Measurements from ENCODE around the gene RAB8B. TPM values are rescaled to one million over a fixed set of nuclear protein-coding genes. Genes with fewer than 3 reads are reported as not detected.

RAB8B gene
- total RNA-seq, 1 donor from 2014 or later, result 21.5 TPM

DNA sequence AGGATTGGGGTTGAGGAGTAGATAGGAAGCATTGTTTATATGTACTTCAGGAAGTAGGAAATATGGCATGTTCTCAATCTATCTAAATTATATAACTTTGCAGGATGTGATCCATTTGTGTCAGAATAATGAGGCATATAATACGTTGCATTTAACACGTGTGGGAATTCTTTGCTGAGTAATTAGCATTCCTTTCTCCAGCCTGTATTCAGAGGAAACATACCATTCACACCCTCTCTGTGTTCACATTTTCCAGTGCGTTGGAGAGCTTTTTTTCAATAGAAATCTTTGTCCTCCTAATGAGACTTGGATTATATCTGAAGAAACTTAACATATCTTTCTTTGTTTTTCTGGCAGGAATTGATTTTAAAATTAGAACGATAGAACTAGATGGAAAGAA lies 55.0 kb downstream of the RAB8B start:
- Histone ChIP-seq H3K27me3 (ENCODE audit: control insufficient read depth, insufficient read depth, low read length) (no peaks in the 10 kb centered on the region), H3K4me3 (ENCODE audit: low read depth, low read length) (no peak overlapping the region), H3K36me3 (ENCODE audit: control insufficient read depth, insufficient read depth, low read length) (no peaks in the 10 kb centered on the region)
- TF ChIP-seq, protein P1, sequence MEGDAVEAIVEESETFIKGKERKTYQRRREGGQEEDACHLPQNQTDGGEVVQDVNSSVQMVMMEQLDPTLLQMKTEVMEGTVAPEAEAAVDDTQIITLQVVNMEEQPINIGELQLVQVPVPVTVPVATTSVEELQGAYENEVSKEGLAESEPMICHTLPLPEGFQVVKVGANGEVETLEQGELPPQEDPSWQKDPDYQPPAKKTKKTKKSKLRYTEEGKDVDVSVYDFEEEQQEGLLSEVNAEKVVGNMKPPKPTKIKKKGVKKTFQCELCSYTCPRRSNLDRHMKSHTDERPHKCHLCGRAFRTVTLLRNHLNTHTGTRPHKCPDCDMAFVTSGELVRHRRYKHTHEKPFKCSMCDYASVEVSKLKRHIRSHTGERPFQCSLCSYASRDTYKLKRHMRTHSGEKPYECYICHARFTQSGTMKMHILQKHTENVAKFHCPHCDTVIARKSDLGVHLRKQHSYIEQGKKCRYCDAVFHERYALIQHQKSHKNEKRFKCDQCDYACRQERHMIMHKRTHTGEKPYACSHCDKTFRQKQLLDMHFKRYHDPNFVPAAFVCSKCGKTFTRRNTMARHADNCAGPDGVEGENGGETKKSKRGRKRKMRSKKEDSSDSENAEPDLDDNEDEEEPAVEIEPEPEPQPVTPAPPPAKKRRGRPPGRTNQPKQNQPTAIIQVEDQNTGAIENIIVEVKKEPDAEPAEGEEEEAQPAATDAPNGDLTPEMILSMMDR (IDR thresholded peaks at IDR 0.05; ENCODE audit: insufficient read depth, low read length, poor library complexity, severe bottlenecking), result no peak
- DNase-seq (ENCODE audit: low read depth), result no peak

DNA sequence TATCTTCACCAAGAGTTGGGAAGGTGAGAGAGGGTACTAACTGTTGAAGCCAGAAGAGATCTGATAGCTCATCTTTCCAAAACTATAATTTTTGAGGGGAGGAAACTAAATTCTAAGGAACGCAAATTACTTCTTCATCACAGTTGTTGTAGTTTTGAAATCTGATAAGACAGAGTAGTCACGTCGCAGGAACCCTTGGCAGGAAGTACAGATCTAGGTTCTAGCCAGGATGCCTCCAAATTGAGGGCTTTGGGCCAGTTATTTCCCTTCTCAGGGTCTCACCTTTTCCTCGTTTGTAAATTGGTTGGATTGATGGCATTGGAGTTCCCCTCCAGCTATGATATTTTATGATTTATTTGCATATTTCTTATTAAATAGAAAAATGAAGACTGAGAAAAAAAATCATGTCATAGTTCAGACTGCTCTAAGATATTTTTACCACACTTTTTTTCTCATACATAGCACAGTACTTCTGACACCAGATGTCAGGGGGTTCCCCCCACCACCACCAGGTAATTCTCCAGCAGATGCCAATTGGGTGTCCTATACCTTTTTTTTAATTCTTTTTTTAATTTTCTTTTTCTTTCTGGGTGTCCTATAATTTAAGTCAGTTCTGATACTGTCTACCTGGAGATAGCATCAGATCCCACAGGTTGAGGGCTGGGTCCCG lies 55.7 kb downstream of the RAB8B start:
- H3K27me3 ChIP-seq (ENCODE audit: control insufficient read depth, insufficient read depth, low read length), result no peaks in the 10 kb centered on the region
- no peak overlapping the region for H3K4me3 ChIP-seq (ENCODE audit: low read depth, low read length)
- H3K36me3 ChIP-seq (ENCODE audit: control insufficient read depth, insufficient read depth, low read length), result no peaks in the 10 kb centered on the region
- TF ChIP-seq, protein P1 (IDR thresholded peaks at IDR 0.05; ENCODE audit: insufficient read depth, low read length, poor library complexity, severe bottlenecking), result no peak
- DNase-seq (ENCODE audit: low read depth), result no peak

DNA sequence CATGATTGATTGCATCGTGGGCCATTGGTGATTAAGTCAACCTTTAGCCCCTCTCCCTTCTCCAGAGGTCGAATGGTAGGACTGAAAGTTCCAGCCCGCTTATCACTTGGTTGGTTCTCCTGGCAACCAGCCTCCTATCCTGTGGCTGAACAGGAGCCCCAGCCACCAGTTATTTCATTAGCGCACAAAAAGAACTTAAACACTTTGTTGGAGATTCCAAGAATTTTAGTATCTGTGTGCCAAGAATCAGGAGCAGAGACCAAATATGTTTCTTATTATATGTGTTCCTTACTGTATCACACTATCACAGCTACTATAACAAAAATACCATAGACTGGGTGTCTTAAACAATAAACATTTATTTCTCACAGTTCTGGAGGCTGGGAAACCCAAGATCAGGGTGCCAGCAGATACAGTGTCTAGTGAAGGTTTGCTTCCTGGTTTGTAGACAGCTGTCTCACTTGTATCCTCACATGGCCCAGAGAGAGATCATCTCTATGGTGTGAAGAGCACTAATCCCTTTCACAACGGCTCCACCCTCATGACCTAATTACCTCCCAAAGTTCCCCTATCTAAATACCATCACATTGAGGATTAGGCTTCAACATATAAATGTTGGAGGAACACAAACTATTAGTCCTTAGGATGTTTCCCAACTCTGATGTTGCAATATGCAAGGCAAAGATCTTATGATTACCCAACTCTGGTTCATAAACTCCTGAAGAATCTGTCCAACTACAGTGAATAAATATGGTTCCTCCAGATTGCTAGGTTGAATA lies 57.5 kb downstream of the RAB8B start:
- Histone ChIP-seq H3K4me3 (ENCODE audit: low read depth, low read length) (no peak overlapping the region), H3K27me3 (ENCODE audit: control insufficient read depth, insufficient read depth, low read length) (no peaks in the 10 kb centered on the region), H3K36me3 (ENCODE audit: control insufficient read depth, insufficient read depth, low read length) (no peaks in the 10 kb centered on the region)
- DNase-seq (ENCODE audit: low read depth), result no peak
- TF ChIP-seq, protein P1 (IDR thresholded peaks at IDR 0.05; ENCODE audit: insufficient read depth, low read length, poor library complexity, severe bottlenecking), result no peak

DNA sequence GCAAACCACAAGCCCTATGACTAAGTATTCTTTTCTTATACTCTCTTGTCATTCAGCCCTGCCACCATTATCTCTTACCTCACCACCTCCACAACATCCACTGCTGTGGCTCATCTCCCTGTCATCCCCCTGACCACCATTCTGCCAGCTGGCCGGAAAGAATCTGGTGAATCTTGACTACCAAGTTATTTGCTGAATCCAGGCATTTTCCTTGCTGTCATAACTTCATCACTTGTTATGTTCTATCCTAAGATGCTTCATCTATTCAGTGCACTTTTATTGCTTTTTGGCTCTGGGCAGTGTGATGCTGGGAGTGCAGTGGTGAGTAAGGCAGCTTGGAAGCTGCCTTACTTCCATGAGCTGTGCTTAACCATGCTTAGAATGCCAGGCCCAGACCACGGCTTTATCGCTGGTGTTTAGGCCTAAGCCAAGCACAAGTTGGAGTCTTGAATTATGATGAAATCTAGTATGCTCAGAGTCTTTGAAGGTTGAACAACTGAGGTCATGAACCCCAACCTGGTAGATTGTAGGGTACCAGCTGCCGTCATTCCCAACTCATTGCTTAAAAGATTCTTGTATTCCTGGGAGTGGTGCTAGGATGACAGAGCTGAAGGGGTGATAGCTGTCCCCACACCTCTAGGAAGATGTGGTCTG lies 61.0 kb downstream of the RAB8B start:
- Histone ChIP-seq H3K4me3 (ENCODE audit: low read depth, low read length) (no peak overlapping the region), H3K27me3 (ENCODE audit: control insufficient read depth, insufficient read depth, low read length) (no peaks in the 10 kb centered on the region), H3K36me3 (ENCODE audit: control insufficient read depth, insufficient read depth, low read length) (no peaks in the 10 kb centered on the region)
- DNase-seq (ENCODE audit: low read depth), result peak; percentile 70
- TF ChIP-seq, protein P1 (IDR thresholded peaks at IDR 0.05; ENCODE audit: insufficient read depth, low read length, poor library complexity, severe bottlenecking), result no peak

DNA sequence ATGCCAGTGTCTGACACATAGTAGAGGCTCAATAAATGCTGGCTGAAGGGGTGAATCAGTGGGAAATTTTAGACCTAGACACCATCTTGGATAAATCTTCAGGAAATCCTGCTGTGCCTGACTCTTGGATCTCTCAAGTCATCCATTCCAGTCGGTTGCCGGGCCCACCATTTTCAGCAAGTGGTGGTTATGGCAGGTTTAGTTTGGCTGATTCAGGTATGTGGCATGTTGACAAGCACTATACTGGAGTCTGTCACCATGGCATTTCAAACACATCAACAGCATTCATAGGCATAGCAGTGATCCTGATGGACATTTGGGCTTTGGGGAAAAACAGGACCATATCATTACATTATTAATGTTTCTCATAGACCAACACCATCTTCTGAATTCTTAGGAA lies 62.3 kb downstream of the RAB8B start:
- Histone ChIP-seq H3K27me3 (ENCODE audit: control insufficient read depth, insufficient read depth, low read length) (no peaks in the 10 kb centered on the region), H3K36me3 (ENCODE audit: control insufficient read depth, insufficient read depth, low read length) (no peaks in the 10 kb centered on the region), H3K4me3 (ENCODE audit: low read depth, low read length) (no peak overlapping the region)
- no peak for DNase-seq (ENCODE audit: low read depth)
- TF ChIP-seq, protein P1 (IDR thresholded peaks at IDR 0.05; ENCODE audit: insufficient read depth, low read length, poor library complexity, severe bottlenecking), result no peak

Data from kidney epithelial cell (primary cell).